ENCODE data around the gene RPTOR.
A peak's percentile ranks its signal among the peaks of the same experiment; 100 is the strongest.

RPTOR gene

GRCh38 chr17:80794281-80795089 lies 249.8 kb downstream of the RPTOR start:
- TF ChIP-seq EZH2 (IDR thresholded peaks at IDR 0.05; ENCODE audit: borderline replicate concordance, low read depth, low read length, severe bottlenecking) = no peak
- TF ChIP-seq, protein P1, sequence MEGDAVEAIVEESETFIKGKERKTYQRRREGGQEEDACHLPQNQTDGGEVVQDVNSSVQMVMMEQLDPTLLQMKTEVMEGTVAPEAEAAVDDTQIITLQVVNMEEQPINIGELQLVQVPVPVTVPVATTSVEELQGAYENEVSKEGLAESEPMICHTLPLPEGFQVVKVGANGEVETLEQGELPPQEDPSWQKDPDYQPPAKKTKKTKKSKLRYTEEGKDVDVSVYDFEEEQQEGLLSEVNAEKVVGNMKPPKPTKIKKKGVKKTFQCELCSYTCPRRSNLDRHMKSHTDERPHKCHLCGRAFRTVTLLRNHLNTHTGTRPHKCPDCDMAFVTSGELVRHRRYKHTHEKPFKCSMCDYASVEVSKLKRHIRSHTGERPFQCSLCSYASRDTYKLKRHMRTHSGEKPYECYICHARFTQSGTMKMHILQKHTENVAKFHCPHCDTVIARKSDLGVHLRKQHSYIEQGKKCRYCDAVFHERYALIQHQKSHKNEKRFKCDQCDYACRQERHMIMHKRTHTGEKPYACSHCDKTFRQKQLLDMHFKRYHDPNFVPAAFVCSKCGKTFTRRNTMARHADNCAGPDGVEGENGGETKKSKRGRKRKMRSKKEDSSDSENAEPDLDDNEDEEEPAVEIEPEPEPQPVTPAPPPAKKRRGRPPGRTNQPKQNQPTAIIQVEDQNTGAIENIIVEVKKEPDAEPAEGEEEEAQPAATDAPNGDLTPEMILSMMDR (IDR thresholded peaks at IDR 0.05; ENCODE audit: borderline replicate concordance, extremely low read depth, low read length, poor library complexity, severe bottlenecking) = no peak
- H3K27me3 ChIP-seq (ENCODE audit: insufficient read depth, low read length, poor library complexity) = no peaks in the 10 kb centered on the region
- peaks cover 46% of the 10 kb centered on the region for H3K36me3 ChIP-seq (ENCODE audit: insufficient read depth, low read length)
- no peak overlapping the region for H3K4me3 ChIP-seq (ENCODE audit: low read depth in 1 of 2, low read length in 2 of 2)
- ATAC-seq (ENCODE audit: insufficient read depth, low read depth) = no peak
- H2AFZ ChIP-seq (ENCODE audit: low read depth, low read length) = no peak overlapping the region
- peaks cover 19% of the 10 kb centered on the region for H3K79me2 ChIP-seq (ENCODE audit: insufficient read depth, low read length)
- no peak overlapping the region for H3K4me2 ChIP-seq (ENCODE audit: insufficient read depth, low read length)
- DNase-seq = no peak
- peaks cover 32% of the 10 kb centered on the region for H3K4me1 ChIP-seq (ENCODE audit: insufficient read depth, low read length)
- H3K27ac ChIP-seq (ENCODE audit: low read length) = no peak overlapping the region; the same call in 1 of the 2 replicates
- no peak overlapping the region for H3K9ac ChIP-seq (ENCODE audit: low read depth, low read length)
- no peaks in the 10 kb centered on the region for H4K20me1 ChIP-seq (ENCODE audit: insufficient read depth, low read length)
- no peaks in the 10 kb centered on the region for H3K9me3 ChIP-seq (ENCODE audit: insufficient read depth, low read length, severe bottlenecking)

GRCh38 chr17:80795090-80795580 lies 250.5 kb downstream of the RPTOR start:
- TF ChIP-seq EZH2 (IDR thresholded peaks at IDR 0.05; ENCODE audit: borderline replicate concordance, low read depth, low read length, severe bottlenecking) = no peak
- TF ChIP-seq, protein P1 (IDR thresholded peaks at IDR 0.05; ENCODE audit: borderline replicate concordance, extremely low read depth, low read length, poor library complexity, severe bottlenecking) = no peak
- Histone ChIP-seq H3K4me3 (ENCODE audit: low read depth in 1 of 2, low read length in 2 of 2) (no peak overlapping the region), H3K79me2 (ENCODE audit: insufficient read depth, low read length) (peaks cover 19% of the 10 kb centered on the region), H3K9ac (ENCODE audit: low read depth, low read length) (no peak overlapping the region), H3K4me2 (ENCODE audit: insufficient read depth, low read length) (no peak overlapping the region), H2AFZ (ENCODE audit: low read depth, low read length) (no peak overlapping the region), H3K27ac (ENCODE audit: low read length) (no peak overlapping the region), H3K4me1 (ENCODE audit: insufficient read depth, low read length) (peaks cover 26% of the 10 kb centered on the region), H3K27me3 (ENCODE audit: insufficient read depth, low read length, poor library complexity) (no peaks in the 10 kb centered on the region), H3K36me3 (ENCODE audit: insufficient read depth, low read length) (peaks cover 50% of the 10 kb centered on the region), H4K20me1 (ENCODE audit: insufficient read depth, low read length) (no peaks in the 10 kb centered on the region), H3K9me3 (ENCODE audit: insufficient read depth, low read length, severe bottlenecking) (no peaks in the 10 kb centered on the region)
- DNase-seq (no peak), ATAC-seq (ENCODE audit: insufficient read depth, low read depth) (no peak)

DNA sequence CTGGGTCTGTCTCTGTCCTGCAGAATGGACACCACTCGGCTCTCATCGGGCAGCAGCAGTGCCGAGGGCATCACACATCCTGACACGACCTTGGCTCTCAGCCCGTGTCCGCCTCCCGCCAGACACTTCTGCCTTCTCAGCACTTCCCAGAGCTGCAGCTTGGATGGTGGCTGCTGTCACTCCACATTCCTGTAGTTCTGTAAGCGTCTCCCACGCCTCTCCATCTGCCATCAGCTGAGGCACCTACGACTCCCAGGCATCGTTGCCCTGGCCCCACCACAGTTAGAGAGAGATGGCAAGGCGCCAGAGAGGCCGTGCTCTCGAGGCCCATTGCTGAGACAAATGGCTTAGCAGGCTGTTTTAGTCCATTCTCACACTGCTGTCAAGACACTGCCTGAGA lies 251.1 kb downstream of the RPTOR start:
- TF ChIP-seq EZH2 (IDR thresholded peaks at IDR 0.05; ENCODE audit: borderline replicate concordance, low read depth, low read length, severe bottlenecking) = no peak
- TF ChIP-seq, protein P1 (IDR thresholded peaks at IDR 0.05; ENCODE audit: borderline replicate concordance, extremely low read depth, low read length, poor library complexity, severe bottlenecking) = no peak
- H4K20me1 ChIP-seq (ENCODE audit: insufficient read depth, low read length) = no peaks in the 10 kb centered on the region

More for the DNA sequence above, 251.1 kb downstream of the RPTOR start:
- Histone ChIP-seq H3K9me3 (ENCODE audit: insufficient read depth, low read length, severe bottlenecking) (no peaks in the 10 kb centered on the region), H3K27ac (ENCODE audit: low read length) (0 out of 2 replicates have a peak overlapping the region, but pooled peaks have one; percentile 15), H3K4me2 (ENCODE audit: insufficient read depth, low read length) (no peak overlapping the region), H3K9ac (ENCODE audit: low read depth, low read length) (no peak overlapping the region), H3K4me3 (ENCODE audit: low read depth in 1 of 2, low read length in 2 of 2) (no peak overlapping the region), H3K36me3 (ENCODE audit: insufficient read depth, low read length) (peaks cover 50% of the 10 kb centered on the region), H2AFZ (ENCODE audit: low read depth, low read length) (no peak overlapping the region), H3K27me3 (ENCODE audit: insufficient read depth, low read length, poor library complexity) (no peaks in the 10 kb centered on the region), H3K4me1 (ENCODE audit: insufficient read depth, low read length) (peaks cover 19% of the 10 kb centered on the region), H3K79me2 (ENCODE audit: insufficient read depth, low read length) (peaks cover 13% of the 10 kb centered on the region; the same call in 1 of the 2 replicates)
- DNase-seq (no peak), ATAC-seq (ENCODE audit: insufficient read depth, low read depth) (no peak)
